Memory B cell (primary cell): ENCODE measurements around the gene CACNA2D3.
"Not testable (repeated sequence)": the region's sequence is repeated elsewhere in the genome, so short reads cannot be mapped to it uniquely, and the experiment has no call there.

Experiments used
- ATAC-seq: fragments of 150-1000 bp; cut with Tn5 transposase; 2 replicates; pipeline ENCODE4 v1.10.0; 2021; ENCODE audit warnings: low read depth, mild to moderate bottlenecking, moderate library complexity
- DNase-seq, 2 donors: peaks; one replicate each; pipeline ENCODE4 v3.0.0; 2022; ENCODE audit warnings: low spot score in 2 of 2
- H3K27ac Mint-ChIP-seq: one replicate; pipeline ENCODE4 v1.8.0; 2022; ENCODE audit warnings: mild to moderate bottlenecking, moderate library complexity, mixed read lengths
- H3K27me3 Mint-ChIP-seq: one replicate; pipeline ENCODE4 v1.8.0; 2022; ENCODE audit warnings: mixed read lengths
- H3K36me3 Mint-ChIP-seq: one replicate; pipeline ENCODE4 v1.8.0; 2022; ENCODE audit warnings: mild to moderate bottlenecking, mixed read lengths
- H3K4me1 Mint-ChIP-seq: one replicate; pipeline ENCODE4 v1.8.0; 2022; ENCODE audit warnings: mixed read lengths
- H3K4me3 Mint-ChIP-seq: one replicate; pipeline ENCODE4 v1.8.0; 2022; ENCODE audit warnings: mild to moderate bottlenecking, moderate library complexity, mixed read lengths
- H3K9me3 Mint-ChIP-seq: one replicate; pipeline ENCODE4 v1.8.0; 2022; ENCODE audit warnings: mixed read lengths

The CACNA2D3 gene

DNA sequence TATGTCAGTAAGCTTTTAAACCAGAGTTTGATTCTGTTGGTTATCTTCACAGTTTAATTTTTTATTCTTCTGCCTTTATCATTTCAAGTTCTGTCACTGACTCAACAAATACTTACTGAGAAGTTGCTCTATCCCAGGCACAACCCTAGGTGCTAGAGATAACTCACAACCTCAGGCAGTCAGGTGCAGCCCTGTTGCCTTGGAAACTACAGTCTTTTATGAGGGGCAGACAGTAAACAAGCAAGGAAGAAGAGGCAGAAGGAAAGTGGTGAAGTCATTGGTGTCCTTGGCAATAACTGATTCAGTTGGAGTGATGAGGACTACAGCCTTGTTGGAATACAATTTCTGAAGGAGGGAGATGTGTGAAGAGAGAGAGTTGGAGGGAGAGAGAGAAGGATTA is 947.6 kb downstream of the CACNA2D3 start:
- ATAC-seq (no peak), DNase-seq (no peak)
- H3K9me3 Mint-ChIP-seq = peaks cover 6% of the 10 kb centered on the region
- no peak overlapping the region for H3K4me3 Mint-ChIP-seq
- H3K27ac Mint-ChIP-seq = no peak overlapping the region
- no peaks in the 10 kb centered on the region for H3K36me3 Mint-ChIP-seq
- H3K4me1 Mint-ChIP-seq = no peaks in the 10 kb centered on the region
- no peaks in the 10 kb centered on the region for H3K27me3 Mint-ChIP-seq

GRCh38 chr3:55074796-55075195 is 952.4 kb downstream of the CACNA2D3 start:
- peaks cover 13% of the 10 kb centered on the region for H3K9me3 Mint-ChIP-seq
- no peak overlapping the region for H3K27ac Mint-ChIP-seq
- ATAC-seq (no peak), DNase-seq (no peak)
- no peak overlapping the region for H3K4me3 Mint-ChIP-seq
- peaks cover 3% of the 10 kb centered on the region for H3K27me3 Mint-ChIP-seq
- H3K4me1 Mint-ChIP-seq = no peaks in the 10 kb centered on the region
- H3K36me3 Mint-ChIP-seq = no peaks in the 10 kb centered on the region

DNA sequence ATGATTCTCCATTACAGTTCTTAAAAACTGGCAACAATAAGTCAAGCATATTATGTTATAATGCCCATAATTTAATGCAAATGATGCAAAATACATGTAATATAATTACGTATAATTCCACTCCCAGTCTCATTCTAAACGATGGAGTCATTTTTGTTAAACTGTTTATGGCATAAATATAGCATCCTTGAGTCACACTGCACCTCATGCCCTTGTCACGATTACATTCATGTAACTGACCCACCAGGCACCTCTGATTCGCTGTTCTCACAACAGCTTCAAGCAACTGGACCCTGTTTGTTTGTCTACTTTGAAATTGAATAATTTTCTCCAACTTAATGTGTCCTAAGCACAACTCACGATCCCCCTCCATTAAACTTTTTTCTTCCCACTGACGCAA is 953.5 kb downstream of the CACNA2D3 start:
- Mint-ChIP-seq H3K4me1 (no peaks in the 10 kb centered on the region), H3K27ac (no peak overlapping the region), H3K27me3 (peaks cover 3% of the 10 kb centered on the region), H3K4me3 (no peak overlapping the region), H3K9me3 (peaks cover 10% of the 10 kb centered on the region), H3K36me3 (no peaks in the 10 kb centered on the region)
- ATAC-seq (no peak), DNase-seq (no peak)

DNA sequence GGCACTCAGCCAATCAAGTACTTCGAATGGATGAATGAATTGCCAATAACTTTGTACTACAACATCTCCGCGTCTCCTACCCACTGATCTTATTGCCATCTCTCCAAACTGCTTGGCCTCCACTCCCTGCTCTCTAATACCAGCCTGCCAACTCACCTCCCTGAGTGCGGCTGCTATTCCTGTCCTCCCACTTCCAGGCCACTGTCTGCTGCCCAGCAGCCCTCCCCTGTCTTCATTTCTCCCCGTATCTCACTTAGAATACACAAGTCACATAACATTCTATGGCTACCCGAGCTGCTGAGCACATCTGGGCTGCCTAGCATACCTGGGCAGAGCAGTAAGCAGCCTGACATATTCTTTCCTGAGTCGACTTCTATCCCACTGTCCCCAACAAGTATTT is 955.4 kb downstream of the CACNA2D3 start:
- no peak overlapping the region for H3K27ac Mint-ChIP-seq
- peaks cover 3% of the 10 kb centered on the region for H3K27me3 Mint-ChIP-seq
- H3K36me3 Mint-ChIP-seq = no peaks in the 10 kb centered on the region
- H3K4me3 Mint-ChIP-seq = no peak overlapping the region
- no peaks in the 10 kb centered on the region for H3K4me1 Mint-ChIP-seq
- DNase-seq (no peak), ATAC-seq (no peak)
- H3K9me3 Mint-ChIP-seq = peaks cover 10% of the 10 kb centered on the region

DNA sequence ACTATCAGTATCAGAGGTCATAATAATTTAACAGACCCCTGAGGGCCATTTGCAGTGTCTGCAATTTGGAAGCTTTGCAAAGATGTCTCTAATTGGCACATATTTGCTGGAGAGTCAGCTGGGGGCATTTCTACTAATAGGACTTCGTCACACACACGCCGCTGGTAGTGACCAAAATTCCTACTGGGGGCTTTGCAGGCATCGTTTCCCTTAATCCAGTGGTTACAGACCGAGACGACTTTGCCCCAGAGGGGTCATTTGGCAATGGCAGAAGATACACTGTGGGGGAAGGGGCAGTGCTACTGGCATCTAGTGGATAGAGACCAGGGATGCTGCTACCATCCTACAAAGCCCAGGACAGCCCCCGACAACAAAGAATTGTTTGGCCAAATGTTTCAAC is 956.5 kb downstream of the CACNA2D3 start:
- no peaks in the 10 kb centered on the region for H3K36me3 Mint-ChIP-seq
- H3K4me1 Mint-ChIP-seq = no peaks in the 10 kb centered on the region
- H3K4me3 Mint-ChIP-seq = no peak overlapping the region
- peaks cover 8% of the 10 kb centered on the region for H3K9me3 Mint-ChIP-seq
- ATAC-seq = no peak
- DNase-seq = no peak
- no peak overlapping the region for H3K27ac Mint-ChIP-seq
- peaks cover 3% of the 10 kb centered on the region for H3K27me3 Mint-ChIP-seq

DNA sequence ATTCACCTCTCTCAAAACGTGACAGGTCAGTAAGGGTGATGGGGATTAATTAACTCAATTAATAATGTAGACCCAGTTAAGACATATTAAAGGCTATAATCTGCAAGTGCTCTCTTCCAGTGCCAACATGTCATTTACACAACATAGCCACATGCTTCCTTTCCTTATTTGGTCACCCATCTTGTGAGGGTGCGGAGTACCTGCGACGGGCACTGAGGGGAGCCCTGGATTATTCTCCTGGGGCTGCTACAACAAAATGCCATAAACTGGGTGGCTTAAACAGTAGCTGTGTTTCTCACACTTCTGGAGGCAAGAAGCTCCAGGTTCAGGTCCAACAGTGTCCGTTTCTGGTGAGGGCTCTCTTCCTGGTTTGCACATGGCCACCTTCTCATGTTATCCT is 962.9 kb downstream of the CACNA2D3 start:
- Mint-ChIP-seq H3K4me3 (no peak overlapping the region), H3K27ac (no peak overlapping the region), H3K9me3 (peaks cover 11% of the 10 kb centered on the region), H3K4me1 (no peaks in the 10 kb centered on the region), H3K27me3 (peaks cover 5% of the 10 kb centered on the region), H3K36me3 (no peaks in the 10 kb centered on the region)
- no peak for DNase-seq
- no peak for ATAC-seq

DNA sequence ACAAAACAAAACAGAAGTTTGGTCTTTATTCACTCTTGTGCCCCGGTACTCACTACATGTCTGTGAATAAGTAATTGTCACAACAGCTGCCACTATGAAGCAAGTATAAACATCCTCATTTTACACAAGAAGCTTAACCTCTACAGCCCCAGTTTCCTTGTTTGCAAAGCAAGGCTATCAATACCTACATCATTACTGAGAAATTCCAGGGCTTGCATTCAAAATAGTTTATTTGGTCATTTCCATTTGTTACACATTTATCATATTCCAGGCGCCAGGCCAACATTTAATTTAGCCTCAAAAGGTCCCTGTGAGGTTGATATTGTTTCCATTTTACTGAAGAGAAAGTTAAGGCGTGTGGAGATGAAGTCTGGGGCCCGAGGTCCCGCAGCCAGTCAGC is 966.9 kb downstream of the CACNA2D3 start:
- no peak for DNase-seq
- ATAC-seq = no peak
- Mint-ChIP-seq H3K36me3 (no peaks in the 10 kb centered on the region), H3K9me3 (peaks cover 11% of the 10 kb centered on the region), H3K4me1 (no peaks in the 10 kb centered on the region), H3K27ac (no peak overlapping the region), H3K4me3 (no peak overlapping the region), H3K27me3 (peaks cover 5% of the 10 kb centered on the region)

GRCh38 chr3:55090291-55090690 is 967.9 kb downstream of the CACNA2D3 start:
- no peak for DNase-seq
- Mint-ChIP-seq H3K9me3 (peaks cover 11% of the 10 kb centered on the region), H3K36me3 (no peaks in the 10 kb centered on the region), H3K4me3 (no peak overlapping the region), H3K27ac (no peak overlapping the region), H3K4me1 (no peaks in the 10 kb centered on the region), H3K27me3 (peaks cover 5% of the 10 kb centered on the region)
- ATAC-seq = no peak

- H3K27me3 Mint-ChIP-seq = peaks cover 5% of the 10 kb centered on the region
- H3K27ac Mint-ChIP-seq = no peak overlapping the region
- no peak overlapping the region for H3K4me3 Mint-ChIP-seq
- H3K36me3 Mint-ChIP-seq = no peaks in the 10 kb centered on the region
- DNase-seq (no peak), ATAC-seq (no peak)
- H3K9me3 Mint-ChIP-seq = peaks cover 13% of the 10 kb centered on the region
- no peaks in the 10 kb centered on the region for H3K4me1 Mint-ChIP-seq
These were observed 968.4 kb downstream of the CACNA2D3 start for GRCh38 chr3:55090746-55091145.

- H3K27ac Mint-ChIP-seq = no peak overlapping the region
- H3K27me3 Mint-ChIP-seq = peaks cover 5% of the 10 kb centered on the region
- H3K36me3 Mint-ChIP-seq = no peaks in the 10 kb centered on the region
- ATAC-seq (no peak), DNase-seq (no peak)
- H3K4me1 Mint-ChIP-seq = no peaks in the 10 kb centered on the region
- no peak overlapping the region for H3K4me3 Mint-ChIP-seq
- H3K9me3 Mint-ChIP-seq = peaks cover 14% of the 10 kb centered on the region
These were observed 969.3 kb downstream of the CACNA2D3 start for GRCh38 chr3:55091381-55092225.

GRCh38 chr3:55094676-55095075 is 972.3 kb downstream of the CACNA2D3 start:
- ATAC-seq (no peak), DNase-seq (no peak)
- no peaks in the 10 kb centered on the region for H3K36me3 Mint-ChIP-seq
- H3K4me1 Mint-ChIP-seq = no peaks in the 10 kb centered on the region
- no peak overlapping the region for H3K4me3 Mint-ChIP-seq
- H3K27me3 Mint-ChIP-seq = no peaks in the 10 kb centered on the region
- peaks cover 4% of the 10 kb centered on the region for H3K9me3 Mint-ChIP-seq
- H3K27ac Mint-ChIP-seq = no peak overlapping the region

DNA sequence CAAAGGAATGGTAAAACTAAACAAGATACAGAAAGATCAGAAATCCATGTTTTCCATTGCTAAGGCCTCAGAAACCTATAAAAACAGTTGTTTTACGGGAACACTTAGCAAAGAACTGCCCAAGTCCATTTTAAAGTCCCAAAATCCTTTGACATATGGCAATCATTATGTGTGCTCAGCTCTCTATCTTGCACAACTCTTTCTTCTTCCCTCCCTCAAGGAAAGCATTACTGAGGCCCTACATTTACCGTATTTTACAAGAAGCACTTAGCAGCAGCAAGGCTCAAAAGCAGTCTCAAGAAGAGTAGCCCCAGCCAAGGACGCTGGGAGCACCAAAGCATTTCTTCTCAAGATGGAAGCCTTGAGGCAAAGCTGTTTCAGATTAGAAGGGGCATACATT is 975.1 kb downstream of the CACNA2D3 start:
- Mint-ChIP-seq H3K9me3 (peaks cover 4% of the 10 kb centered on the region), H3K4me3 (no peak overlapping the region), H3K27me3 (no peaks in the 10 kb centered on the region), H3K36me3 (no peaks in the 10 kb centered on the region), H3K27ac (no peak overlapping the region), H3K4me1 (no peaks in the 10 kb centered on the region)
- DNase-seq (no peak), ATAC-seq (no peak)

GRCh38 chr3:55105647-55106046 is 983.3 kb downstream of the CACNA2D3 start:
- Mint-ChIP-seq H3K4me3 (no peak overlapping the region), H3K36me3 (no peaks in the 10 kb centered on the region), H3K4me1 (no peaks in the 10 kb centered on the region), H3K9me3 (peaks cover 3% of the 10 kb centered on the region), H3K27ac (no peak overlapping the region), H3K27me3 (peaks cover 2% of the 10 kb centered on the region)
- DNase-seq (no peak), ATAC-seq (no peak)

DNA sequence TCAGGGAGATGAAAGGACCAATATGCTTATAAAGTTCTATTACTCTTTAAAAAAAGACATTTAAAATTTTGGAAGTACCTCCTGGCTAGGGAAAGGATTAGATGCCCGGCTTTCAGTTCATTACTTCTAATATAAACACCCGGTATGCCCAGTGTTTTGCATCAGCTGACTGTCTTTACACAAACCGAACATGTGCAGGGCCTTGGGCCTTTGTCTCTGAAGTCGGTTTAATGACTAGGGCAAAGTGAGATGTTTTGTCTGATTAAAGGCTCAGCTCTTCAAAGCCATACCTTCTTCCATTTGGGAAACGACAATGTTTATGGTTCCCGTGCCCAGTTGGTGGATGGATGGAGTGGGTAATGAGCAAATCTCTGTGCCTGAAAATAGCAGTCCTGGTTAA is 984.8 kb downstream of the CACNA2D3 start:
- Mint-ChIP-seq H3K27me3 (peaks cover 2% of the 10 kb centered on the region), H3K36me3 (no peaks in the 10 kb centered on the region), H3K27ac (no peak overlapping the region), H3K4me1 (no peaks in the 10 kb centered on the region), H3K9me3 (peaks cover 3% of the 10 kb centered on the region), H3K4me3 (no peak overlapping the region)
- ATAC-seq = no peak
- DNase-seq = no peak

DNA sequence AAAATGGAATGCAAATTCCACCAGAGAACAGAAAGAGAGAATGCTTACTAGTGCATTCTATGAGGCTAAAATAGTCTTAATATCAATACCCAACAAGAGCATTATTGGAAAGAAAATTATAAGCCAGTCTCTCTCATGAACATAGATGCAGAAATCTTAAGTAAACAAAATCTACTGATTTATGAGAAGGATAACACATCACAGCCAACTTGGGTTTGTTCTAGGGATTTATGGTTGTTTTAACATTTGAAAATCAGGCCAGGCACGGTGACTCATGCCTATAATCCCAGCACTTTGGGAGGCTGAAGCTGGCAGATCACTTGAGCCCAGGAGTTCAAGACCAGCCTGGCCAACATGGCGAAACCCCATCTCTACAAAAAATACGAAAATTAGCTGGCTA is 989.6 kb downstream of the CACNA2D3 start:
- not testable (repeated sequence) for H3K27me3 Mint-ChIP-seq, H3K27ac Mint-ChIP-seq, H3K9me3 Mint-ChIP-seq, DNase-seq, ATAC-seq, H3K36me3 Mint-ChIP-seq, H3K4me1 Mint-ChIP-seq, H3K4me3 Mint-ChIP-seq
